H9 (cell line): ENCODE measurements around the gene STOM. TPM values are rescaled to one million over a fixed set of nuclear protein-coding genes. Genes with fewer than 3 reads are reported as not detected.

Experiments used
- DNase-seq: peaks from one replicate; pipeline ENCODE4 v3.0.0-alpha.2; 2017
- H2AFZ ChIP-seq: one replicate; pipeline ENCODE4 v1.6.1; 2013; ENCODE audit warnings: mild to moderate bottlenecking, low read length, control low read depth, moderate library complexity
- H2AK5ac ChIP-seq: 2 replicates; pipeline ENCODE4 v1.6.1; 2013; ENCODE audit warnings: low read length, control low read depth, mixed read lengths; ENCODE audit not compliant: insufficient read length
- H2BK120ac ChIP-seq: one replicate; pipeline ENCODE4 v1.6.1; 2013; ENCODE audit warnings: low read depth, mild to moderate bottlenecking, low read length, control low read depth, inconsistent platforms; ENCODE audit not compliant: poor library complexity, severe bottlenecking
- H2BK12ac ChIP-seq: 2 replicates; pipeline ENCODE4 v1.6.1; 2013; ENCODE audit warnings: low read length, control low read depth, mixed read lengths, low read depth; ENCODE audit not compliant: insufficient read length
- H2BK15ac ChIP-seq: 2 replicates; pipeline ENCODE4 v1.6.1; 2013; ENCODE audit warnings: low read depth, low read length, control low read depth
- H2BK20ac ChIP-seq: one replicate; pipeline ENCODE4 v1.6.1; 2013; ENCODE audit warnings: low read depth, mild to moderate bottlenecking, low read length, control low read depth, inconsistent platforms; ENCODE audit not compliant: poor library complexity, severe bottlenecking
- H2BK5ac ChIP-seq: 2 replicates; pipeline ENCODE4 v1.6.1; 2013; ENCODE audit warnings: low read length, control low read depth, mixed read lengths; ENCODE audit not compliant: insufficient read length
- H3K14ac ChIP-seq: 2 replicates; pipeline ENCODE4 v1.6.1; 2013; ENCODE audit warnings: low read length, control low read depth; ENCODE audit not compliant: insufficient read depth
- H3K18ac ChIP-seq: 2 replicates; pipeline ENCODE4 v1.6.1; 2013; ENCODE audit warnings: low read depth, mild to moderate bottlenecking, mixed read lengths, low read length, control low read depth; ENCODE audit not compliant: insufficient read length
- H3K23ac ChIP-seq: 2 replicates; pipeline ENCODE4 v1.6.1; 2013; ENCODE audit warnings: low read length, control low read depth, mixed read lengths, low read depth; ENCODE audit not compliant: insufficient read length
- H3K23me2 ChIP-seq: 2 replicates; pipeline ENCODE4 v1.6.1; 2013; ENCODE audit warnings: low read depth, mild to moderate bottlenecking, mixed read lengths, low read length, control low read depth; ENCODE audit not compliant: insufficient read length, poor library complexity, severe bottlenecking
- H3K27ac ChIP-seq: 2 replicates; pipeline ENCODE4 v1.5.1; 2013; ENCODE audit warnings: low read length, control low read depth, mixed read lengths, low read depth; ENCODE audit not compliant: insufficient read length
- H3K27me3 ChIP-seq: 2 replicates; pipeline ENCODE4 v1.6.1; 2013; ENCODE audit warnings: low read length, control low read depth, inconsistent platforms; ENCODE audit not compliant: insufficient read depth
- H3K4ac ChIP-seq: 2 replicates; pipeline ENCODE4 v1.6.1; 2013; ENCODE audit warnings: low read depth, mild to moderate bottlenecking, control low read depth, inconsistent platforms, low read length, moderate library complexity
- H3K4me1 ChIP-seq: 2 replicates; pipeline ENCODE4 v1.6.1; 2013; ENCODE audit warnings: low read length, control low read depth, inconsistent platforms; ENCODE audit not compliant: insufficient read depth
- H3K4me2 ChIP-seq: 2 replicates; pipeline ENCODE4 v1.6.1; 2013; ENCODE audit warnings: low read length, control low read depth, mixed read lengths; ENCODE audit not compliant: insufficient read length, insufficient read depth
- H3K56ac ChIP-seq: 2 replicates; pipeline ENCODE4 v1.6.1; 2013; ENCODE audit warnings: low read depth, mild to moderate bottlenecking, mixed read lengths, low read length, control low read depth; ENCODE audit not compliant: insufficient read length
- H3K79me1 ChIP-seq: 2 replicates; pipeline ENCODE4 v1.6.1; 2013; ENCODE audit warnings: low read depth, mild to moderate bottlenecking, moderate library complexity, low read length, control low read depth, inconsistent platforms; ENCODE audit not compliant: insufficient read depth, poor library complexity, severe bottlenecking
- H3K79me2 ChIP-seq: 2 replicates; pipeline ENCODE4 v1.6.1; 2013; ENCODE audit warnings: low read length, control low read depth, inconsistent platforms; ENCODE audit not compliant: insufficient read depth
- H3K9ac ChIP-seq: 2 replicates; pipeline ENCODE4 v1.6.1; 2013; ENCODE audit warnings: low read length, control low read depth, mixed read lengths; ENCODE audit not compliant: insufficient read length; ENCODE audit errors: extremely low read depth
- H3K9me3 ChIP-seq: one replicate; pipeline ENCODE4 v1.6.1; 2013; ENCODE audit warnings: low read depth, low read length, inconsistent platforms; ENCODE audit not compliant: control insufficient read depth
- H3T11ph ChIP-seq: one replicate; pipeline ENCODE4 v1.6.1; 2013; ENCODE audit warnings: mild to moderate bottlenecking, low read length, control low read depth, inconsistent platforms
- H4K20me1 ChIP-seq: one replicate; pipeline ENCODE4 v1.6.1; 2013; ENCODE audit not compliant: control insufficient read depth, insufficient read length, insufficient read depth
- H4K5ac ChIP-seq: 2 replicates; pipeline ENCODE4 v1.6.1; 2013; ENCODE audit warnings: low read depth, mild to moderate bottlenecking, mixed read lengths, low read length, control low read depth; ENCODE audit not compliant: insufficient read length
- H4K8ac ChIP-seq: replicated peaks from 2 replicates; pipeline ENCODE4 v1.6.1; 2013; ENCODE audit warnings: low read length, control low read depth, mixed read lengths, low read depth; ENCODE audit not compliant: insufficient read length
- H4K91ac ChIP-seq: 2 replicates; pipeline ENCODE4 v1.6.1; 2013; ENCODE audit warnings: low read depth, mild to moderate bottlenecking, moderate library complexity, mixed read lengths, low read length, control low read depth; ENCODE audit not compliant: insufficient read length
- H3K27ac Mint-ChIP-seq, 3 experiments: 2 replicates in 2 of 3; 3 replicates in 1 of 3; pipeline ENCODE4 v1.8.0; 2020 to 2021; ENCODE audit warnings: mixed read lengths in 3 of 3, mild to moderate bottlenecking in 1 of 3, moderate library complexity in 1 of 3
- H3K27me3 Mint-ChIP-seq: 2 replicates; pipeline ENCODE4 v1.8.0; 2021; ENCODE audit warnings: low read depth, mild to moderate bottlenecking, moderate library complexity, mixed read lengths
- H3K36me3 Mint-ChIP-seq, 3 experiments: 2 replicates in 2 of 3; 3 replicates in 1 of 3; pipeline ENCODE4 v1.8.0; 2020 to 2021; ENCODE audit warnings: low read depth in 3 of 3, mixed read lengths in 3 of 3; ENCODE audit not compliant: insufficient read depth in 1 of 3
- H3K4me1 Mint-ChIP-seq, 2 experiments: 2 replicates each; pipeline ENCODE4 v1.8.0; 2020; ENCODE audit warnings: mixed read lengths in 2 of 2
- H3K4me3 Mint-ChIP-seq, 2 experiments: 2 replicates in 1 of 2; 3 replicates in 1 of 2; pipeline ENCODE4 v1.8.0; 2020 to 2021; ENCODE audit warnings: mild to moderate bottlenecking in 2 of 2, mixed read lengths in 2 of 2, moderate library complexity in 1 of 2
- H3K9me3 Mint-ChIP-seq, 2 experiments: 2 replicates in 1 of 2; 3 replicates in 1 of 2; pipeline ENCODE4 v1.8.0; 2020; ENCODE audit warnings: mild to moderate bottlenecking in 2 of 2, mixed read lengths in 2 of 2, moderate library complexity in 1 of 2
- WGBS: extraction: QIAGEN DNeasy Blood & Tissue Kit; methylation state at CpG from one replicate; pipeline ENCODE4 v1.1.7; 2013; ENCODE audit warnings: missing lambda C conversion rate, low lambda C conversion rate, mixed read lengths; ENCODE audit not compliant: insufficient read length; ENCODE audit errors: extremely low coverage; 5-methylcytosine and 5-hydroxymethylcytosine counted together
- total RNA-seq: library from RNA; stranded (reverse); gene quantifications from 2 replicates; pipeline ENCODE4 v1.2.1, GENCODE V29; 2021
- TF ChIP-seq, protein P1 (sequence below): fragments of 200-600 bp; sonication (generic); conservative IDR thresholded peaks from 3 replicates; pipeline ENCODE4 v1.8.0; 2021; ENCODE audit warnings: antibody characterized with exemption, mild to moderate bottlenecking

STOM gene
- total RNA-seq, 1 experiment from 2014 or later: 15.3 TPM

DNA sequence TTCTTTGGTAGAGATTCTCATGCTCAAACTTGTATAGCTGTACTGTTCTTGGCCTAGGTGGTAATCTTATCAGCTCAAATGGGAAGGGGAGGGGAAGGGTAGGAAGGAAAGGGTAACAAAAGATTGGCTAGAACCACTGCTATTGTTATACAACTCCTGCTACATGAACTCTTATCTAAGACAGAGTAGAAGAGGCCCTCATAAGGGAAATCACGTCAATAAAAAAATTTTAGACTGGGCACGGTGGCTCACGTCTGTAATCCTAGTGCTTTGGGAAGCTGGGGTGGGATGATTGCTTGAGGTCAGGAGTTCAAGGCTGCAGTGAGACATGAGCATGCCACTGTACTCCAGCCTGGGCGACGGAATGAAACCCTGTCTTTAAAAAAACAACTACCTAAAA is 15.9 kb downstream of the STOM start:
- H3K9me3 Mint-ChIP-seq: no peaks in the 10 kb centered on the region; a peak in 1 of 5 replicates
- no peak overlapping the region for H3K4me3 Mint-ChIP-seq
- peaks cover 10 to 13% of the 10 kb centered on the region in 2 experiments for H3K4me1 Mint-ChIP-seq
- H3K27me3 Mint-ChIP-seq: no peaks in the 10 kb centered on the region
- no peak overlapping the region for H3K9ac ChIP-seq
- H3K36me3 Mint-ChIP-seq: peaks cover 0 to 9% (median 7%) of the 10 kb centered on the region in 3 experiments; a peak in 4 of 7 replicates
- H2AFZ ChIP-seq: no peak overlapping the region
- H3K27ac Mint-ChIP-seq: no peak overlapping the region
- no peaks in the 10 kb centered on the region for H3K79me1 ChIP-seq
- H2BK15ac ChIP-seq: no peak overlapping the region
- TF ChIP-seq, protein P1, sequence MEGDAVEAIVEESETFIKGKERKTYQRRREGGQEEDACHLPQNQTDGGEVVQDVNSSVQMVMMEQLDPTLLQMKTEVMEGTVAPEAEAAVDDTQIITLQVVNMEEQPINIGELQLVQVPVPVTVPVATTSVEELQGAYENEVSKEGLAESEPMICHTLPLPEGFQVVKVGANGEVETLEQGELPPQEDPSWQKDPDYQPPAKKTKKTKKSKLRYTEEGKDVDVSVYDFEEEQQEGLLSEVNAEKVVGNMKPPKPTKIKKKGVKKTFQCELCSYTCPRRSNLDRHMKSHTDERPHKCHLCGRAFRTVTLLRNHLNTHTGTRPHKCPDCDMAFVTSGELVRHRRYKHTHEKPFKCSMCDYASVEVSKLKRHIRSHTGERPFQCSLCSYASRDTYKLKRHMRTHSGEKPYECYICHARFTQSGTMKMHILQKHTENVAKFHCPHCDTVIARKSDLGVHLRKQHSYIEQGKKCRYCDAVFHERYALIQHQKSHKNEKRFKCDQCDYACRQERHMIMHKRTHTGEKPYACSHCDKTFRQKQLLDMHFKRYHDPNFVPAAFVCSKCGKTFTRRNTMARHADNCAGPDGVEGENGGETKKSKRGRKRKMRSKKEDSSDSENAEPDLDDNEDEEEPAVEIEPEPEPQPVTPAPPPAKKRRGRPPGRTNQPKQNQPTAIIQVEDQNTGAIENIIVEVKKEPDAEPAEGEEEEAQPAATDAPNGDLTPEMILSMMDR: no peak
- no peak overlapping the region for H2AK5ac ChIP-seq
- H3K56ac ChIP-seq: no peak overlapping the region
- no peak overlapping the region for H3K14ac ChIP-seq
- H3K23ac ChIP-seq: no peak overlapping the region
- no peak for DNase-seq
- H2BK20ac ChIP-seq: no peak overlapping the region
- no peak overlapping the region for H2BK12ac ChIP-seq
- no peaks in the 10 kb centered on the region for H3K27me3 ChIP-seq
- WGBS: no CpG with 5 or more reads among the region's 5 CpGs
- H3T11ph ChIP-seq: no peak overlapping the region
- H3K27ac ChIP-seq: no peak overlapping the region
- H4K20me1 ChIP-seq: no peaks in the 10 kb centered on the region
- H3K18ac ChIP-seq: no peak overlapping the region
- H4K91ac ChIP-seq: no peak overlapping the region
- no peak overlapping the region for H2BK120ac ChIP-seq
- H3K4me1 ChIP-seq: peaks cover 10% of the 10 kb centered on the region
- no peak overlapping the region for H4K5ac ChIP-seq
- H3K9me3 ChIP-seq: no peaks in the 10 kb centered on the region
- no peak overlapping the region for H3K4me2 ChIP-seq
- H2BK5ac ChIP-seq: no peak overlapping the region
- no peaks in the 10 kb centered on the region for H3K79me2 ChIP-seq
- H3K23me2 ChIP-seq: no peaks in the 10 kb centered on the region
- H3K4ac ChIP-seq: no peak overlapping the region
- no peak overlapping the region for H4K8ac ChIP-seq
